Motor neuron (in vitro differentiated cells): Measurements from ENCODE around the gene BTBD2. TPM values are rescaled to one million over a fixed set of nuclear protein-coding genes. Genes with fewer than 3 reads are reported as not detected.

Experiments used
- ATAC-seq, 8 experiments: fragments of 200-7000 bp; cut with Tn5 transposase; replicated peaks in 6 of 8; 2 replicates each; pipeline ENCODE4 v1.8.0; 2021; ENCODE audit warnings: mild to moderate bottlenecking in 8 of 8, moderate library complexity in 8 of 8
- H3K27ac ChIP-seq, 2 donors: fragments of 250-450 bp; sonication (Bioruptor Pico); 2 replicates each; pipeline ENCODE4 v1.9.0; 2021; ENCODE audit warnings: antibody characterized with exemption in 2 of 2, mild to moderate bottlenecking in 2 of 2, moderate library complexity in 1 of 2
- H3K4me1 ChIP-seq, 2 donors: fragments of 250-450 bp; sonication (Bioruptor Pico); replicated peaks in 1 of 2; 2 replicates each; pipeline ENCODE4 v1.6.1; 2021; ENCODE audit warnings: antibody characterized with exemption in 2 of 2, mild to moderate bottlenecking in 2 of 2, moderate library complexity in 1 of 2
- H3K4me3 ChIP-seq, 5 donors: fragments of 250-450 bp; sonication (Bioruptor Pico); 2 replicates each; pipeline ENCODE4 v1.9.0; 2021; ENCODE audit warnings: antibody characterized with exemption in 5 of 5, mild to moderate bottlenecking in 5 of 5, moderate library complexity in 4 of 5
- WGBS, 10 experiments: fragments of 450-650 bp; shearing (Covaris generic); methylation state at CpG; one replicate each; pipeline ENCODE4 v1.0.0; 2022; 5-methylcytosine and 5-hydroxymethylcytosine counted together
- in situ Hi-C, 9 experiments: fragments of 400-800 bp; cut with MboI; loops; one replicate each; pipeline ENCODE4 v1.15.0; 2021; ENCODE audit warnings: low sequenced_read_pairs in 9 of 9, low pct_unique_long_range_greater_than_20kb in 2 of 9; ENCODE audit not compliant: unreplicated experiment in 9 of 9
- total RNA-seq, 8 experiments: library from RNA; unstranded; fragments of 300-600 nt; gene quantifications; 2 replicates each; pipeline versions ENCODE4 v1.2.3 to v1.2.4, GENCODE V29; 2022

Gene BTBD2
- 10 to 100 TPM; 20.3 to 92.3 (median 57.2) TPM for total RNA-seq

DNA sequence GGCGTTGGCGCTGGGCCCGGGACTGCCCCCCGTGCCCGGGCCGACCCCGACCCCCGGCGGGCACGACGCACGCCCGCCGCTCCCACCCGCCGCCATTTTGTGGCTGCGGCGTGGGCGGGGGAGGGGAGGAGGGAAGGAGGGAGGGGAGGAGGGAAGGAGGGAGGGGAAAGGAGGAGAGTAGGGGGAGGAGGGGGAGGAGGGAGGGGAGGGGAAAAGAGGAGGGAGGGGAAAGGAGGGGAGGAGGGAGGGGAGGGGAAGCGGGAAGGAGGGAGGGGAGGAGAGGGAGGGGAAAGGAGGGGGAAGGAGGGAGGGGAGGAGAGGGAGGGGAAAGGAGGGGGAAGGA lies at the start of gene BTBD2:
BTBD2 (minus strand) TSS at position 107 of the 343 bp plus-strand sequence; CDS start at position 96, 11 bp downstream.
- Histone ChIP-seq H3K27ac (peak within 1 kb of the TSS; percentile 83 to 90), H3K4me3 (peak within 1 kb of the TSS; percentile 64 to 84 (median 72)), H3K4me1 (peaks cover 15 to 23% of the 10 kb centered on the region in 2 donors)
- no CpG with 5 or more reads among the region's 20 CpGs for WGBS, 10 experiments
- in situ Hi-C loops: no loop called here
- ATAC-seq: peak in 7 of 8 experiments; percentile 13 to 36 (median 27)

DNA sequence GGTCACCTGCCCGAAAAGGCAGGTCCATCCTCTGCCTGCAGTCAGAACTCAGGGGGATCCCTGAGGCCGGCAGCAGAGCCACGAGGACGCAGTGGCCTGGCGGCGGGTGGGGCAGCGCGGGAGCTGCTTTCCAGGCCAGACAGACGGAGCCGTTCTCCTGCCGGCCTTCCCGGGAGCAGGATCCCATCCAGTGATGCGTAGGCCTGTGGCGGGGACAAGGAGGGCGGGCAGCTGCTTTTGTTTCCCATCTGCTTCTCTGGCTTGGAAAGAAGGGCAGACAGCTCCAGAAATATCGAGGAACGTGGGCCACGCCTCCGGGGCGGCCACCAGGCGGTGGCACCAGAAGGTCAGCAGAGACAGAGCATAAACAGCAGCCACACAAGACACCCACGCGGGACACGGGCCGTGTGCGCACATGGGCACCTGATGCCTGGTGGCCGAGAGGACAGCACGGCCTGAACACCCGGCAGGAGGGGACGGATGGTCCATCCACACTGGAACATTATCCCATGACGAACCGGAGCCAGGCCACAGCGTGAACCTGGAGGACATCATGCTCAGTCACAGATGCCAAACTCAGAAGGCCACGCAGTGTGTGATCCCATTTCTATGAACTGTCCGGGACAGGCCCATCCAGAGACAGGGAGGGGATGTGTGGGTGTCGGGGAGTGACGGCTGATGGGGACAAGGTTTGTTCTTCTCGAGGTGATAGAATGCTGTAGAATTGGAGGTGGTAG lies 49.4 kb upstream of the BTBD2 start:
- in situ Hi-C loops: no loop called here

DNA sequence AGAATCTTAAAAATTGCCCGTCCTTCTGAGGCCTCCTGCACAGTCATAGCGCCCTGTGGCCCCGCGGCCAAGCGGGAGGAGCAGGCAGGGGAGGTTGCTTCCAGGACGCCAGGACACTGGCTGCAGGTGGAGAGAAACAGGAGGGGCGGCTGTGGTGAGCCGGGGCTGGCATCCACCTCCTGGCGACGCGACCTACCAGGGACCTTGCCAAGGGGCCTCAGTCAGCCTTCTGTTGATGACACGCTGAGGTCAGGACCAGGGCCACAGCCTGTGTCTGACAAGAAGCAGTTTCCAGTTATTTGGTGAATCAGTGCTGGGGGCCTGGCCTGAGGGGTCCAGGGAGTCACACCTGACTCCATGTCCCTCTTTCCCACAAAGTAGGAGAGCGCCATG lies 48.9 kb upstream of the BTBD2 start:
- Histone ChIP-seq H3K4me1 (peaks cover 32 to 43% of the 10 kb centered on the region in 2 donors), H3K27ac (peak overlapping the region; percentile 64 to 91), H3K4me3 (no peak overlapping the region)
- in situ Hi-C loops: no loop called here
- 24 to 89% (median 80%) methylated on average over 1 to 8 of the region's 13 CpGs; no CpG with 5 or more reads in 5 of the 10 experiments for WGBS, 10 experiments
- no peak for ATAC-seq

More for the DNA sequence above, 49.4 kb upstream of the BTBD2 start:
- peak overlapping the region; percentile 64 to 91 for H3K27ac ChIP-seq
- 0 to 100% (median 20%) methylated on average over 1 to 21 of the region's 38 CpGs; no CpG with 5 or more reads in 5 of the 10 experiments for WGBS, 10 experiments
- no peak overlapping the region for H3K4me3 ChIP-seq
- peak in 2 of 8 experiments; percentile 0 to 1 for ATAC-seq
- peaks cover 28 to 37% of the 10 kb centered on the region in 2 donors for H3K4me1 ChIP-seq

DNA sequence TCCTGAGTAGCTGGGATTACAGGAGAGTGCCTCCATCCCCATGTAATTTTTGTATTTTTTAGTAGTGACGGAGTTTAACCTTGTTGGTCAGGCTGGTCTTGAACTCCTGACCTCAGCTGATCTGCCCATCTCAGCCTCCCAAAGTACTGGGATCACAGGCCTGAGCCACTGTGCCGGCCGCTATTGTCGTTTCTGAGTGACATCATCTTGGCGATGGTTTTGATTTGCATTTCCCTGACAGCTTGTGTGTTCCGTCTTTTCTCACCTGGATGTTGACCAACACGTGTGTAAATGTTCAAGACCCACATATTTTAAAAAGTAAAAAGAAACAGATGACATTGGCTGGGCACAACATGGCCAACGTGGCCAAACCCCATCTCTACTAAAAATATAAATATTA lies 48.3 kb upstream of the BTBD2 start:
- no peak for ATAC-seq
- peaks cover 37 to 48% of the 10 kb centered on the region in 2 donors for H3K4me1 ChIP-seq
- no peak overlapping the region for H3K4me3 ChIP-seq
- WGBS, 10 experiments: 48 to 100% (median 90%) methylated on average over 1 to 4 of the region's 8 CpGs; no CpG with 5 or more reads in 5 of the 10 experiments
- H3K27ac ChIP-seq: peak overlapping the region in 1 of 2 donors; percentile 91
- in situ Hi-C loops: no loop called here

DNA sequence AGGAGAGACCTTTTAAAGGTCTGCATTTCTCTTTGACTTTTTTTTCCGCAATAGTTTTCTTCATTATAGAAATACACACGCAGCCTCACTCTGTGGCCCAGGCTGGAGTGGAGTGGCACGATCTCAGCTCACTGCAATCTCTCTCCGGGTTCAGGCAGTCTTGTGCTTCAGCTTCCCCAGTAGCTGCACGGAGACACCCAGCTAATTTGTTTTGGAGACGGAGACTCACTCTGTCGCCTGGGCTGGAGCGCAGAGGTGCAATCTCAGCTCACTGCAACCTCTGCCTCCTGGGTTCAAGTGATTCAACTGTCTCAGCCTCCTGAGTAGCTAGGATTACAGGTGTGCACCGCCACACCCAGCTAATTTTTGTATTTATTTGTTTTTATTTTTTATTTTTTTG lies 47.3 kb upstream of the BTBD2 start:
- ATAC-seq: no peak
- 76 to 100% (median 100%) methylated on average over 1 to 5 of the region's 9 CpGs; no CpG with 5 or more reads in 4 of the 10 experiments for WGBS, 10 experiments
- Histone ChIP-seq H3K27ac (no peak overlapping the region), H3K4me1 (peaks cover 41 to 50% of the 10 kb centered on the region in 2 donors), H3K4me3 (no peak overlapping the region)
- in situ Hi-C loops: no loop called here

DNA sequence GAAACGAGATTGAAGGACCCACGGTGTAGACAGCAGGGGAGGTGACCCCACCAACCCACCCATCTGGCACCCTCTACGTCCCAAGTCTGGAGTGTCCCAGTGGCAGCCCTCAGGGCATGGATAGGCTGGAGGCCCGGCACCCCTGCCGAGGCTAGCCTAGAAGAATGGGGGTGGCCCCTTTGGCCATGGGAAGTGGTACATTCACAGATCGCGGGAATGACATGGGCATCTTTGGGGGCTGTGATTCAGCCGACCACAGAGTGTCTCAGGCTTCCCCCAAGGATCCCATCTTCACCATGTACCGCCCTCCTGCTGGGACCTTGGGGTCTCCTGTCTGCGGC lies 46.8 kb upstream of the BTBD2 start:
- Histone ChIP-seq H3K4me1 (peaks cover 41 to 50% of the 10 kb centered on the region in 2 donors), H3K4me3 (peak overlapping the region in 4 of 5 donors; percentile 47 to 75 (median 54)), H3K27ac (peak overlapping the region; percentile 91 to 99)
- ATAC-seq: no peak
- in situ Hi-C loops: no loop called here
- WGBS, 10 experiments: 40 to 80% (median 65%) methylated on average over 2 to 3 of the region's 10 CpGs; no CpG with 5 or more reads in 7 of the 10 experiments

DNA sequence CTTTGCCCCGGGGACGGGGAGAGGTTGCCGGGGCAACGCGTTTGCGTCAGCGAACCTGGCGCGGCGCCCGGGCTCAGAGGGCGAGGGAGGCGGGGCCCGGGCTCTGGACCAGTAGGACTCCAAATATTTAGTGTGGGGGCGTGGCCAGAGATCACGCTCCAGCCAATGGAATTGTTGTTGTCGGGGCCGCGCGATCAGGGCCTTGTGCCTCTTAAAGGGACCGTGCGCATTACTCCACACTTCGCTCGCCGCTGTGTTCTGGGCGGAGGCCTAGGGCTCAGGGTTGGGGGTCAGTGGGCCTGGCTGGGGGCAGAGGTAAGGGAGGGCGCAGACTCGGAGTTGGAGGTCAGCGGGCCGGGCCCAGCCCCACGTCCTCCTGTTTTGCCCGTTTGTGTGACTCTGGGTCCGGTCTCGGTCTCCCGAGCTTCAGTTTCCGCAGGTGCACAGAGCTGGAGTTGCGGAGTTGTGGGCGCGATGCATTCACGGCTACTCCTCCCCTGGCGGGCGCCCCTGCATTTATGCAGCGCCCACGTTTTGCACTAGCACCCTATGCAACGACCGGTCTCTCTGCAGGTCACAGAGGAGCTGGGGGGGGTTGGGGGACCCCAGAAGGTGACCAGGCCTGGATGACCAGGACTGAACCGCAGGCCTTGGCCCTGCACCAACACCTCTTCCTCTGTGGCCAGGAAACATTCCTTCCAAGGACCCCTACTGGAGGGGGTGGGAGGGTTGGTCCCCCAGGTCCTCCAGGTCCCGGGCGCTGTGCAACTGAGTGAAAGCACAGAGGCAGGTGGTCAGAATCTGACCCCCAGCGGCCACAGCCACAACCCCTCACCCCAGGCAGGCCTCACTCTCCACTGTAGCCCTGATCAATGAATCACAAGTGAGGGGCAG lies 46.2 kb upstream of the BTBD2 start:
- in situ Hi-C loops: no loop called here
- Histone ChIP-seq H3K27ac (peak overlapping the region; percentile 97 to 99), H3K4me3 (peak overlapping the region; percentile 47 to 75 (median 52)), H3K4me1 (peaks cover 44 to 50% of the 10 kb centered on the region in 2 donors)
- peak; percentile 68 to 89 (median 76) for ATAC-seq
- WGBS, 10 experiments: 0 to 87% (median 2%) methylated on average over 1 to 10 of the region's 50 CpGs; no CpG with 5 or more reads in 6 of the 10 experiments

DNA sequence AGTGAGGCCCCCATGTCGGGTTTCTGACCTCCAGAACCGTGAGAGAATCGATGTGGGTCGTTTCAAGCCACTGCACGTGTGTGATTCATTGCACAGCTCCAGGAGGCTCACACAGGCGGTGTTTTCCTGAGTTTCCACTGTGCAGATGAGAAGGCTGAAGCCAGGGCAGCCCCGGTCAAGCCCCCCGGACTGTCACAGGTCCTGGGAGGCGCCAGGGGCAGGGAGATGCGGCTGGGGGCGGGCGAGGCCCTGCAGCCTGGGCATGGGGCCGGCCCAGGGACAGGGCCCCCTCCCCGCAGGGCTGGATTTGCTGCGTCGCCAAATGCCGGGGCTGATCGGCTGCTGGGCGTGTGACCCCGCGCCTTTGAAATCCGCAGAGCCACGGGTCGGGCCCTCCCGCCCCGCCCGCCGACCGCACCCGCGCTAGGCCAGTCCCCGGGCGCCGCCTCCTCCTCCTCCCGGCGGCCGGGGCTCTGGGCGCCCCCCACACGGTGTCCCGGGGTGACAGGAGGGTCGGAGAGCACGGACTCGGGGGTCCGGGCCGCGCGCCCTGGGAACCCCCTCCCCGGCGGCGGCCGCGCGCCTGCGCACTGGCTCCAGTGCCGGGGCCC lies 45.5 kb upstream of the BTBD2 start:
- WGBS, 10 experiments: 0% methylated on average over 1 of the region's 55 CpGs; no CpG with 5 or more reads in 8 of the 10 experiments
- Histone ChIP-seq H3K4me3 (peak overlapping the region; percentile 47 to 75 (median 52)), H3K27ac (peak overlapping the region; percentile 97 to 99), H3K4me1 (peaks cover 48 to 54% of the 10 kb centered on the region in 2 donors)
- in situ Hi-C loops: no loop called here
- peak; percentile 56 to 67 (median 61) for ATAC-seq

DNA sequence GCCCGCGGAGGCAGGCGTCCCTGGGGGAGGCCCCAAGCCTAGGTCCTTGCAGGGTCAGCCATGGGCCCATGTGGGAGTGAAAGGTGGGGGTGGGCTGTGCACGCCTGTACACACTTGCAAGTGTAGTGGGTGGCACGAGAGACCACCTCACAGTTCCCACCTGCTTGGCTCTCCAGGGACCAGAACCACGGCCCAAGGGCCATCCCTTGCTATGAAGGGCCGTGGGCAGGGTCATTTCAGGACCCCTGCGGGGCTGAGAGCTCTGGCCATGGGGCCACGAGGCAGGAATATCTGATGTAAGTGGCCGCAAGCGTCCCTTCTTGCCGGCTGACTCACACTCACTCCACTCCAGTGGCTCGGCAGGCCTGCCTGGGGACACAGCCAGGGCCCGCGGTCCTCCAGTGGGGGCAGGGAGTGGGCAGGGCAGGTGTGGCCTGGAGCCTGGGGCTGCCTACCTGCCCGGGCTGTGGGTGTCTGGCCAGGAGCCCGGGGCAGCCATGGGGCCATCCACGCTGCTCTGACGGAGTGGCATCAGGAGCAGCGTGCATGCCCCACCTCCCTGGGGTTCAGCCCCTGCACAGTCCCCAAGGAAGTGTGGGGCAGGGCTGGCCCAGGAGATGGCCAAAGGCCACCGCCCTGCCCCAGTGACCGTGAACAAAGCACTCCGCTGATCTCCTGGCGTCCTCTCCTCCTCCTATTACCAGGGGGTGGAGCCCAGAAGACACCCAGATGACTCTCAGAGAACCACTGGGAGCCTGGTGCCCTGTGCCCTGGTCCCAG lies 44.1 kb upstream of the BTBD2 start:
- Histone ChIP-seq H3K4me1 (peaks cover 49 to 54% of the 10 kb centered on the region in 2 donors), H3K4me3 (peak overlapping the region in 1 of 5 donors; percentile 57), H3K27ac (peak overlapping the region; percentile 97 to 99)
- WGBS, 10 experiments: 10 to 100% (median 60%) methylated on average over 1 to 4 of the region's 24 CpGs; no CpG with 5 or more reads in 4 of the 10 experiments
- peak; percentile 9 to 56 (median 20) for ATAC-seq
- in situ Hi-C loops: no loop called here

DNA sequence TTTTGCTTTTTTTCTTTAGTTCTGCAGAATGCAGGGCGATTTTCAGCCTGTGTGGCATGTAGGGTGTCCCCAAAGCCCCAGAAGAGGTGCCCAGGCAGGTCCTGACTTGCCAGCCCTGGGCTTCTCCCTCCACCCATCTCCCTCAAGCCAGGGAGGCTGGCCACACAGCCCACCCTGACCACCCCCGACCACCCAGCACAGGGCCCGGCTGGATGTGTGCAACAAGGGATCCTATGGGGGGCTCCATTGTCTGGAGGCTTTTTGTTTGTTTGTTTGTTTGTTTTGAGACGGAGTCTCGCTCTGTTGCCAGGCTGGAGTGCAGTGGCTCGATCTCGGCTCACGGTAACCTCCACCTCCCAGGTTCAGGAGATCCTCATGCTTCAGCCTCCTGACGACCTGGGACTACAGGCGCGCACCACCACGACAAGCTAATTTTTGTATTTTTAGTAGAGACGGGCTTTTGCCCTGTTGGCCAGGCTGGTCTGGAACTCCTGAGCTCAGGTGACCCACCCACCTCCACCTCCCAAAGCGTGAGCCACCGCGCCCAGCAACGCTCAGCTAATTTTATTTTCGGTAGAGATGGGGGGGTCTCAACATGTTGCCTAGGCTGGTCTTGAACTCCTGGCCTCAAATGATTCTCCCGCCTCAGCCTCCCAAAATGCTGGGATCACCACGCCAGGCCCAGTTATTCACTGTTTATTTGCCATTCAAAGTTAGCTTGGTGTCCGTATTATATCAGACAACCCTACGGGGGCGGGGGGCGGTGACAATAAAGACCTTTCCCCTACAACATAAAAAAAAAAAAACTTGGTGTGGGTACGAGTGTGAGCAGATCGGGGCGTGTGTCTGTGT lies 43.3 kb upstream of the BTBD2 start:
- 73 to 100% (median 92%) methylated on average over 1 to 13 of the region's 27 CpGs; no CpG with 5 or more reads in 2 of the 10 experiments for WGBS, 10 experiments
- Histone ChIP-seq H3K27ac (peak overlapping the region; percentile 97 to 99), H3K4me1 (peaks cover 44 to 46% of the 10 kb centered on the region in 2 donors), H3K4me3 (no peak overlapping the region)
- no peak for ATAC-seq
- in situ Hi-C loops: no loop called here
